K562 (cell line): ENCODE measurements around the gene ERF. TPM values are rescaled to one million over a fixed set of nuclear protein-coding genes. Genes with fewer than 3 reads are reported as not detected.

Experiments used
- CBFA2T2 ChIP-seq: fragments of 450-650 bp; conservative IDR thresholded peaks from 2 replicates; pipeline ENCODE4 v1.6.1; 2017; ENCODE audit warnings: mild to moderate bottlenecking
- CBFA2T3 ChIP-seq: fragments of 450-650 bp; IDR thresholded peaks from 2 replicates; pipeline ENCODE4 v1.6.1; 2017
- CSDE1 ChIP-seq, 2 experiments: fragments of 450-650 bp; IDR thresholded peaks; 2 replicates each; pipeline ENCODE4 v1.6.1; 2016; ENCODE audit warnings: mild to moderate bottlenecking in 1 of 2
- DMBX1 ChIP-seq: fragments of 250-450 bp; sonication (Bioruptor Pico); IDR thresholded peaks from 2 replicates; pipeline ENCODE4 v1.8.0; 2022; ENCODE audit warnings: inconsistent platforms, mild to moderate bottlenecking, moderate library complexity, borderline replicate concordance
- FIP1L1 ChIP-seq: fragments of 200-400 bp; formaldehyde crosslinking; IDR thresholded peaks from 2 replicates; pipeline ENCODE4 v1.6.1; 2018; ENCODE audit warnings: mild to moderate bottlenecking, low read depth, low read length; ENCODE audit not compliant: poor library complexity, severe bottlenecking
- FOXK2 ChIP-seq, 2 experiments: fragments of 450-650 bp; IDR thresholded peaks in 1 of 2; conservative IDR thresholded peaks in 1 of 2; 2 replicates each; pipeline ENCODE4 v1.6.1; 2016; ENCODE audit warnings: low read depth in 2 of 2, mild to moderate bottlenecking in 1 of 2
- HNRNPK ChIP-seq: fragments of 200-400 bp; formaldehyde crosslinking; IDR thresholded peaks from one replicate; pipeline ENCODE4 v1.6.1; 2018; ENCODE audit warnings: mild to moderate bottlenecking, low read depth, low read length; ENCODE audit not compliant: poor library complexity, severe bottlenecking
- HNRNPL ChIP-seq: fragments of 200-400 bp; formaldehyde crosslinking; IDR thresholded peaks from 2 replicates; pipeline ENCODE4 v1.6.1; 2017; ENCODE audit warnings: low read depth, mild to moderate bottlenecking, low read length
- MCM7 ChIP-seq, 2 experiments: fragments of 450-650 bp; IDR thresholded peaks; 2 replicates each; pipeline ENCODE4 v1.6.1; 2016 to 2018
- NFXL1 ChIP-seq: fragments of 450-650 bp; formaldehyde crosslinking; IDR thresholded peaks from 2 replicates; pipeline ENCODE4 v1.4.0; 2021; ENCODE audit warnings: mild to moderate bottlenecking
- PHF20 ChIP-seq: fragments of 450-650 bp; IDR thresholded peaks from 2 replicates; pipeline ENCODE4 v1.6.1; 2018; ENCODE audit not compliant: partially characterized antibody
- PRPF4 ChIP-seq: fragments of 200-400 bp; formaldehyde crosslinking; IDR thresholded peaks from one replicate; pipeline ENCODE4 v1.6.1; 2017; ENCODE audit warnings: low read length, low read depth, mild to moderate bottlenecking; ENCODE audit not compliant: insufficient read depth, poor library complexity, severe bottlenecking
- TCF3 ChIP-seq: sonication (generic); formaldehyde crosslinking; IDR thresholded peaks from 2 replicates; pipeline ENCODE4 v1.4.0; 2020; ENCODE audit warnings: mild to moderate bottlenecking, missing genetic modification reagents
- ZFPM2 ChIP-seq: fragments of 250-450 bp; sonication (Bioruptor Pico); IDR thresholded peaks from 2 replicates; pipeline ENCODE4 v1.5.1; 2022; ENCODE audit warnings: mild to moderate bottlenecking
- ZNF79 ChIP-seq: fragments of 250-450 bp; sonication (Bioruptor Pico); IDR thresholded peaks from 2 replicates; pipeline ENCODE4 v1.4.0; 2020; ENCODE audit warnings: low read depth, mild to moderate bottlenecking, moderate library complexity
- polyA plus RNA-seq, 8 experiments: library from polyadenylated mRNA; depleted of rRNA in 4 of 8; stranded (reverse) in 5 of 8; unstranded in 3 of 8; fragments of >200 nt; fragmentation: Nextera tagmentation in 2 of 8; fragmentation: Illumina TruSeq in 1 of 8; extraction: Ambion mirVana in 2 of 8; extraction: Trizol in 1 of 8; gene quantifications; 2 replicates each; pipeline versions ENCODE4 v1.2.1 to v1.2.3, GENCODE V29; 2011 to 2014; ENCODE audit warnings: inconsistent platforms in 1 of 8, missing spikeins in 1 of 8
- total RNA-seq, 7 experiments: library from RNA; depleted of rRNA in 6 of 7; stranded (reverse); fragments of >200 nt in 6 of 7; fragmentation: Illumina TruSeq in 2 of 7; extraction: Trizol in 2 of 7; gene quantifications; 2 replicates each; pipeline versions ENCODE4 v1.2.1 to v1.2.3, GENCODE V29; 2011 to 2021; ENCODE audit warnings: low replicate concordance in 1 of 7
- TF ChIP-seq, protein P1 (sequence below): fragments of 200-800 bp; sonication (Bioruptor generic); IDR thresholded peaks from 2 replicates; pipeline ENCODE4 v1.6.1; 2017; ENCODE audit warnings: missing genetic modification characterization, missing compliant biosample characterization
- TF ChIP-seq, protein P2 (sequence below): fragments of 250-450 bp; sonication (Bioruptor Pico); IDR thresholded peaks from 2 replicates; pipeline ENCODE4 v1.8.0; 2022; ENCODE audit warnings: inconsistent platforms, mild to moderate bottlenecking, moderate library complexity, borderline replicate concordance
- TF ChIP-seq, protein P3 (sequence below): fragments of 450-650 bp; IDR thresholded peaks from 2 replicates; pipeline ENCODE4 v1.6.1; 2017; ENCODE audit warnings: antibody characterized with exemption, mild to moderate bottlenecking

The ERF gene
- total and polyA plus RNA-seq, 9 of the 15 experiments (the other 6 are each of a cell fraction or from before 2014, with no cell fraction given): 0.03 to 75.4 (median 27.0) TPM

DNA sequence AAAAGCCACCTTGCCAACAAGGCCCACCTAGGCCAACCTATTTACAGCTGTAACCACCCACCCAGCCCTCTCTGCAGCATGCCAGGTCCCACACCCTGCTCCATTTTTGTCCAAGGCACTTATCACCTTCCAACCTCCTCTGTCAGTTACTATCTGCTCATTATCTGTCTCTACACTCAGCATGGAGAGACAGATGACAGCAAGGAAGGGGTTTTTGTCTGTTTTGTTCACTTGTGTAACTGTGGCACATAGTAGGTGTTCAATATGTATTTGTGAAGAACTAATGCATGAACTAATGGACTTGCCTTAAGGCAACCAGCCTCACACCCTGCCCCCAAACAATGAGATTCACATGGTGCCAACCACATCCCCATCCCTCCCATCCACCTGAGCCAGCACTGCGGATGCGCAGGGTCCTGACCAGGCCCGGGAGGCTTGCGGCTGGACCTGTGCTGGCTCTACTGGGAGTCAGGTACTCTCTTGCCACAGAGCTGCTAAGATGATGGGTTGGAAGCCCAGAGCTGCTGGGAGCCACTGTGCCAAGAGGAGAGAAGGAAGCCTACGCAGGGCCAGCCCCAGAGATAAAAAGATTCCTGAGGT lies 54.7 kb downstream of the ERF start (continued):
- TF ChIP-seq, protein P1, sequence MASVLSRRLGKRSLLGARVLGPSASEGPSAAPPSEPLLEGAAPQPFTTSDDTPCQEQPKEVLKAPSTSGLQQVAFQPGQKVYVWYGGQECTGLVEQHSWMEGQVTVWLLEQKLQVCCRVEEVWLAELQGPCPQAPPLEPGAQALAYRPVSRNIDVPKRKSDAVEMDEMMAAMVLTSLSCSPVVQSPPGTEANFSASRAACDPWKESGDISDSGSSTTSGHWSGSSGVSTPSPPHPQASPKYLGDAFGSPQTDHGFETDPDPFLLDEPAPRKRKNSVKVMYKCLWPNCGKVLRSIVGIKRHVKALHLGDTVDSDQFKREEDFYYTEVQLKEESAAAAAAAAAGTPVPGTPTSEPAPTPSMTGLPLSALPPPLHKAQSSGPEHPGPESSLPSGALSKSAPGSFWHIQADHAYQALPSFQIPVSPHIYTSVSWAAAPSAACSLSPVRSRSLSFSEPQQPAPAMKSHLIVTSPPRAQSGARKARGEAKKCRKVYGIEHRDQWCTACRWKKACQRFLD (CRISPR knock-in tag): 0 out of 2 replicates have a peak, but pooled peaks have one; percentile 31
- TF ChIP-seq CBFA2T3: peak; percentile 61
- TF ChIP-seq FIP1L1: no peak
- TF ChIP-seq MCM7 (IDR thresholded peaks at IDR 0.05): no peak
- peak; percentile 33; the same call in 1 of the 2 replicates for TF ChIP-seq CBFA2T2
- TF ChIP-seq TCF3 (CRISPR knock-in tag): 0 out of 2 replicates have a peak, but pooled peaks have one; percentile 16
- no peak for TF ChIP-seq HNRNPK
- TF ChIP-seq, protein P2, sequence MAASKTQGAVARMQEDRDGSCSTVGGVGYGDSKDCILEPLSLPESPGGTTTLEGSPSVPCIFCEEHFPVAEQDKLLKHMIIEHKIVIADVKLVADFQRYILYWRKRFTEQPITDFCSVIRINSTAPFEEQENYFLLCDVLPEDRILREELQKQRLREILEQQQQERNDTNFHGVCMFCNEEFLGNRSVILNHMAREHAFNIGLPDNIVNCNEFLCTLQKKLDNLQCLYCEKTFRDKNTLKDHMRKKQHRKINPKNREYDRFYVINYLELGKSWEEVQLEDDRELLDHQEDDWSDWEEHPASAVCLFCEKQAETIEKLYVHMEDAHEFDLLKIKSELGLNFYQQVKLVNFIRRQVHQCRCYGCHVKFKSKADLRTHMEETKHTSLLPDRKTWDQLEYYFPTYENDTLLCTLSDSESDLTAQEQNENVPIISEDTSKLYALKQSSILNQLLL: no peak
- TF ChIP-seq DMBX1: 0 out of 2 replicates have a peak, but pooled peaks have one; percentile 43
- TF ChIP-seq NFXL1 (CRISPR knock-in tag): no peak
- TF ChIP-seq, protein P3, sequence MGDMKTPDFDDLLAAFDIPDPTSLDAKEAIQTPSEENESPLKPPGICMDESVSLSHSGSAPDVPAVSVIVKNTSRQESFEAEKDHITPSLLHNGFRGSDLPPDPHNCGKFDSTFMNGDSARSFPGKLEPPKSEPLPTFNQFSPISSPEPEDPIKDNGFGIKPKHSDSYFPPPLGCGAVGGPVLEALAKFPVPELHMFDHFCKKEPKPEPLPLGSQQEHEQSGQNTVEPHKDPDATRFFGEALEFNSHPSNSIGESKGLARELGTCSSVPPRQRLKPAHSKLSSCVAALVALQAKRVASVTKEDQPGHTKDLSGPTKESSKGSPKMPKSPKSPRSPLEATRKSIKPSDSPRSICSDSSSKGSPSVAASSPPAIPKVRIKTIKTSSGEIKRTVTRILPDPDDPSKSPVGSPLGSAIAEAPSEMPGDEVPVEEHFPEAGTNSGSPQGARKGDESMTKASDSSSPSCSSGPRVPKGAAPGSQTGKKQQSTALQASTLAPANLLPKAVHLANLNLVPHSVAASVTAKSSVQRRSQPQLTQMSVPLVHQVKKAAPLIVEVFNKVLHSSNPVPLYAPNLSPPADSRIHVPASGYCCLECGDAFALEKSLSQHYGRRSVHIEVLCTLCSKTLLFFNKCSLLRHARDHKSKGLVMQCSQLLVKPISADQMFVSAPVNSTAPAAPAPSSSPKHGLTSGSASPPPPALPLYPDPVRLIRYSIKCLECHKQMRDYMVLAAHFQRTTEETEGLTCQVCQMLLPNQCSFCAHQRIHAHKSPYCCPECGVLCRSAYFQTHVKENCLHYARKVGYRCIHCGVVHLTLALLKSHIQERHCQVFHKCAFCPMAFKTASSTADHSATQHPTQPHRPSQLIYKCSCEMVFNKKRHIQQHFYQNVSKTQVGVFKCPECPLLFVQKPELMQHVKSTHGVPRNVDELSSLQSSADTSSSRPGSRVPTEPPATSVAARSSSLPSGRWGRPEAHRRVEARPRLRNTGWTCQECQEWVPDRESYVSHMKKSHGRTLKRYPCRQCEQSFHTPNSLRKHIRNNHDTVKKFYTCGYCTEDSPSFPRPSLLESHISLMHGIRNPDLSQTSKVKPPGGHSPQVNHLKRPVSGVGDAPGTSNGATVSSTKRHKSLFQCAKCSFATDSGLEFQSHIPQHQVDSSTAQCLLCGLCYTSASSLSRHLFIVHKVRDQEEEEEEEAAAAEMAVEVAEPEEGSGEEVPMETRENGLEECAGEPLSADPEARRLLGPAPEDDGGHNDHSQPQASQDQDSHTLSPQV: peak; percentile 34; the same call in 1 of the 2 replicates
- no peak for TF ChIP-seq HNRNPL
- TF ChIP-seq ZNF79: no peak
- TF ChIP-seq ZFPM2 (CRISPR knock-in tag): no peak
- peak in 1 of 2 experiments; percentile 58; a peak in 1 of 4 replicates for TF ChIP-seq FOXK2 (conservative IDR thresholded peaks at IDR 0.05 in 1 of 2, IDR thresholded peaks at IDR 0.05 in 1 of 2; ENCODE audit: low read depth in 2 of 2)
- TF ChIP-seq PHF20: peak; percentile 62
- no peak for TF ChIP-seq PRPF4
- no peak for TF ChIP-seq CSDE1 (IDR thresholded peaks at IDR 0.05)
